Left colon (tissue), 2 donors: ENCODE measurements around the gene ALPK3. TPM values are rescaled to one million over a fixed set of nuclear protein-coding genes. Genes with fewer than 3 reads are reported as not detected.

Source experiments
- ATAC-seq: fragments of 200-7000 bp; cut with Tn5 transposase; one replicate; pipeline ENCODE4 v1.9.1; 2020; ENCODE audit warnings: mild to moderate bottlenecking, moderate library complexity
- DNase-seq, 2 donors: peaks; one replicate each; pipeline ENCODE4 v3.0.0-alpha.2; 2020
- intact Hi-C, 2 donors: fragments of 100-400 bp; cut with DNase I in 1 of 2; cut with micrococcal nuclease in 1 of 2; formaldehyde crosslinking; loops; one replicate each; pipeline versions ENCODE4 v1.11.2 to v1.14.0; 2022; cut with DNase I, micrococcal nuclease
- total RNA-seq, 2 donors: library from RNA; stranded (reverse); fragmentation: NEBNext Ultra II Directional; extraction: Animal tissue kit (Norgen Biotek cat#: 25700); gene quantifications; one replicate each; pipeline ENCODE4 v1.2.1, GENCODE V29; 2021
- donor health status: DM: no; HTN: no; CAD: no.
- donor health status: DM: yes; HTN: yes; CAD: no.

ALPK3 gene
- total RNA-seq, 2 donors from 2014 or later: 1.0 to 1.1 TPM

GRCh38 chr15:84834229-84834955 is 17.2 kb downstream of the ALPK3 start:
- ATAC-seq (no peak), DNase-seq (no peak)
- intact Hi-C loops: no loop called here

- intact Hi-C loops: no loop called here
- ATAC-seq (no peak), DNase-seq (no peak)
Observed at GRCh38 chr15:84834969-84835368, 17.8 kb downstream of the ALPK3 start.

GRCh38 chr15:84835661-84836337 is 18.6 kb downstream of the ALPK3 start:
- DNase-seq (no peak), ATAC-seq (no peak)
- intact Hi-C loops: no loop called here

- no peak for DNase-seq
- ATAC-seq: no peak
- intact Hi-C loops: no loop called here
Observed at GRCh38 chr15:84836844-84837243, 19.7 kb downstream of the ALPK3 start.

- intact Hi-C loops: loop anchor here in 1 of 2 donors (10.0 kb wide), 1 partner anchor 95 kb away; no protein-coding TSS in a partner anchor
- ATAC-seq: no peak
- no peak for DNase-seq
Observed at GRCh38 chr15:84839714-84840113, 22.6 kb downstream of the ALPK3 start.

- ATAC-seq (peak; percentile 23), DNase-seq (no peak)
- intact Hi-C loops: loop anchor here in 1 of 2 donors (10.0 kb wide), 1 partner anchor 95 kb away; no protein-coding TSS in a partner anchor
Observed at GRCh38 chr15:84840255-84840654, 23.1 kb downstream of the ALPK3 start.

GRCh38 chr15:84840741-84841429 is 23.7 kb downstream of the ALPK3 start:
- ATAC-seq (peak; percentile 91), DNase-seq (peak; percentile 55 to 81)
- intact Hi-C loops: loop anchor here in 1 of 2 donors (10.0 kb wide), 1 partner anchor 94 kb away; no protein-coding TSS in a partner anchor

GRCh38 chr15:84842781-84843180 is 25.6 kb downstream of the ALPK3 start:
- ATAC-seq: no peak
- intact Hi-C loops: loop anchor here in 1 of 2 donors (10.0 kb wide), 1 partner anchor 92 kb away; no protein-coding TSS in a partner anchor
- DNase-seq: no peak

GRCh38 chr15:84844964-84845363 is 27.8 kb downstream of the ALPK3 start:
- ATAC-seq (peak; percentile 20), DNase-seq (no peak)
- intact Hi-C loops: loop anchor here in 1 of 2 donors (10.0 kb wide), 1 partner anchor 90 kb away; no protein-coding TSS in a partner anchor

- intact Hi-C loops: loop anchor here in 1 of 2 donors (10.0 kb wide), 1 partner anchor 89 kb away; no protein-coding TSS in a partner anchor
- DNase-seq (peak in 1 of 2 donors; percentile 80), ATAC-seq (peak; percentile 73)
Observed at GRCh38 chr15:84845631-84846030, 28.5 kb downstream of the ALPK3 start.

GRCh38 chr15:84846269-84846668 is 29.1 kb downstream of the ALPK3 start:
- intact Hi-C loops: loop anchor here in 1 of 2 donors (10.0 kb wide), 1 partner anchor 89 kb away; no protein-coding TSS in a partner anchor
- ATAC-seq: no peak
- no peak for DNase-seq

- DNase-seq (no peak), ATAC-seq (no peak)
- intact Hi-C loops: loop anchor here in 1 of 2 donors (10.0 kb wide), 1 partner anchor 87 kb away; no protein-coding TSS in a partner anchor
Observed at GRCh38 chr15:84847382-84847781, 30.2 kb downstream of the ALPK3 start.

- intact Hi-C loops: no loop called here
- DNase-seq: no peak
- peak; percentile 82 for ATAC-seq
Observed at GRCh38 chr15:84852212-84852611, 35.1 kb downstream of the ALPK3 start.

- intact Hi-C loops: no loop called here
- peak; percentile 36 for ATAC-seq
- no peak for DNase-seq
Observed at GRCh38 chr15:84855136-84855535, 38.0 kb downstream of the ALPK3 start.

- DNase-seq (no peak), ATAC-seq (no peak)
Observed at GRCh38 chr15:84855765-84856164, 38.6 kb downstream of the ALPK3 start.

GRCh38 chr15:84856731-84857417 is 39.7 kb downstream of the ALPK3 start:
- DNase-seq (no peak), ATAC-seq (no peak)
- intact Hi-C loops: no loop called here

More at GRCh38 chr15:84855765-84856164, 38.6 kb downstream of the ALPK3 start:
- intact Hi-C loops: no loop called here

- ATAC-seq (no peak), DNase-seq (no peak)
- intact Hi-C loops: no loop called here
Observed at GRCh38 chr15:84857418-84858004, 40.4 kb downstream of the ALPK3 start.

- intact Hi-C loops: no loop called here
- ATAC-seq: no peak
- DNase-seq: no peak
Observed at GRCh38 chr15:84858231-84858630, 41.1 kb downstream of the ALPK3 start.
